Measurements from ENCODE around the gene PIGR. TPM values are rescaled to one million over a fixed set of nuclear protein-coding genes. Genes with fewer than 3 reads are reported as not detected.

PIGR gene
- total and polyA plus RNA-seq, 2 of the 4 experiments (the other 2 are of a cell fraction) = not detected

DNA sequence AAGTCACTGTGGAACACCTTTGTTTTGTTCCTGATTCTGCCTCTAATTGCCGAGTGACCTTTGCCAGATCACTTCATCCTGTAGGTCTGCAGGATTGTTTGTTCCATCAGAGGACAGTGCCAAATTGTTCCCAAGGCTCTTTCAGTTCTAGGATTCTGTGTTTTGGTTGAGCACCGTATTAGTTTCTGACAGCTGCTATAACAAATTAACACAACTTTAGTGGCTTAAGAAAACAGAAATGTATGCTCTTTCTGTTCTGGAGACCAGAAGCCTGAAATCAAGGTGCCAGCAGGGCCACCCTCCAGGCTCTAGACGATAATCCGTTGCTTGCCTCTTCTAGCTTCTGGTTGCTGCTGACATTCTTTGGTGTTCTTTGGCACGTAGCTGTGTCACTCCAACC lies 3.4 kb upstream of the PIGR start:
- Histone ChIP-seq H4K5ac (ENCODE audit: low read depth, low read length) (no peak overlapping the region), H2AFZ (replicated peaks; ENCODE audit: low read length, poor library complexity) (no peak overlapping the region), H4K8ac (ENCODE audit: low read depth in 2 of 2, low read length in 2 of 2) (no peak overlapping the region), H2BK5ac (ENCODE audit: low read depth, low read length, poor library complexity, severe bottlenecking) (no peak overlapping the region), H3K14ac (replicated peaks; ENCODE audit: low read depth, low read length) (no peak overlapping the region), H3K4me2 (ENCODE audit: low read depth, low read length) (no peak overlapping the region), H3K23ac (ENCODE audit: low read depth, low read length) (no peak overlapping the region), H2BK15ac (ENCODE audit: low read depth, low read length) (no peak overlapping the region), H3K4me3 (ENCODE audit: insufficient read depth, low read depth, low read length) (no peak overlapping the region), H3K9me3 (ENCODE audit: control insufficient read depth, insufficient read depth, low read length) (peaks cover 3% of the 10 kb centered on the region), H4K91ac (ENCODE audit: insufficient read depth, low read depth, low read length) (no peak overlapping the region), H3K56ac (ENCODE audit: extremely low read depth, insufficient read depth, low read length) (no peak overlapping the region), H4K20me1 (ENCODE audit: insufficient read depth, low read length) (no peaks in the 10 kb centered on the region), H2BK20ac (ENCODE audit: low read depth, low read length) (no peak overlapping the region), H3K9me1 (ENCODE audit: insufficient read depth, low read length) (no peaks in the 10 kb centered on the region), H2BK120ac (ENCODE audit: low read depth, low read length) (no peak overlapping the region), H3K9ac (ENCODE audit: low read depth, low read length) (no peak overlapping the region), H3K18ac (ENCODE audit: low read depth, low read length) (no peak overlapping the region), H2AK5ac (ENCODE audit: low read depth, low read length) (no peak overlapping the region), H2AK9ac (replicated peaks; ENCODE audit: low read depth, low read length, poor library complexity) (no peak overlapping the region), H3K4me1 (ENCODE audit: control insufficient read depth, insufficient read depth, low read length) (no peaks in the 10 kb centered on the region), H3K27ac (ENCODE audit: insufficient read depth, low read length) (no peak overlapping the region), H3K79me1 (ENCODE audit: low read depth in 1 of 2, low read length in 2 of 2) (no peaks in the 10 kb centered on the region), H3K4ac (ENCODE audit: low read depth, low read length) (no peak overlapping the region), H3K36me3 (ENCODE audit: control insufficient read depth, insufficient read depth, low read length) (no peaks in the 10 kb centered on the region), H3K27me3 (ENCODE audit: control insufficient read depth, insufficient read depth, low read length) (peaks cover 49% of the 10 kb centered on the region)
- BruUV-seq (replicated peaks) = no TSS peak
- intact Hi-C loops (cut with micrococcal nuclease) (no loop called here), dilution Hi-C loops (cut with HindIII; ENCODE audit: low sequenced_read_pairs, unreplicated experiment) (no loop called here), in situ Hi-C loops (cut with MboI; ENCODE audit: low sequenced_read_pairs) (no loop called here)
- no peak for TF ChIP-seq RAD21 (IDR thresholded peaks at IDR 0.05; ENCODE audit: low read length)
- no peak for TF ChIP-seq CHD1 (IDR thresholded peaks at IDR 0.05; ENCODE audit: low read depth, low read length)
- no peak for TF ChIP-seq SMC3 (IDR thresholded peaks at IDR 0.05; ENCODE audit: low read depth, low read length)
- TF ChIP-seq POLR2A (IDR thresholded peaks at IDR 0.05; ENCODE audit: low read depth, low read length) = no peak
- no peak for TF ChIP-seq RFX5 (IDR thresholded peaks at IDR 0.05; ENCODE audit: low read depth, low read length)
- TF ChIP-seq, protein P1, sequence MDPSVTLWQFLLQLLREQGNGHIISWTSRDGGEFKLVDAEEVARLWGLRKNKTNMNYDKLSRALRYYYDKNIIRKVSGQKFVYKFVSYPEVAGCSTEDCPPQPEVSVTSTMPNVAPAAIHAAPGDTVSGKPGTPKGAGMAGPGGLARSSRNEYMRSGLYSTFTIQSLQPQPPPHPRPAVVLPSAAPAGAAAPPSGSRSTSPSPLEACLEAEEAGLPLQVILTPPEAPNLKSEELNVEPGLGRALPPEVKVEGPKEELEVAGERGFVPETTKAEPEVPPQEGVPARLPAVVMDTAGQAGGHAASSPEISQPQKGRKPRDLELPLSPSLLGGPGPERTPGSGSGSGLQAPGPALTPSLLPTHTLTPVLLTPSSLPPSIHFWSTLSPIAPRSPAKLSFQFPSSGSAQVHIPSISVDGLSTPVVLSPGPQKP (IDR thresholded peaks at IDR 0.05; ENCODE audit: borderline replicate concordance, low read depth, low read length) = no peak
- no peak for TF ChIP-seq FOS (IDR thresholded peaks at IDR 0.05; ENCODE audit: low read depth, low read length)
- TF ChIP-seq NFE2L2 (IDR thresholded peaks at IDR 0.05; ENCODE audit: low read depth, low read length) = no peak
- TF ChIP-seq, protein P2, sequence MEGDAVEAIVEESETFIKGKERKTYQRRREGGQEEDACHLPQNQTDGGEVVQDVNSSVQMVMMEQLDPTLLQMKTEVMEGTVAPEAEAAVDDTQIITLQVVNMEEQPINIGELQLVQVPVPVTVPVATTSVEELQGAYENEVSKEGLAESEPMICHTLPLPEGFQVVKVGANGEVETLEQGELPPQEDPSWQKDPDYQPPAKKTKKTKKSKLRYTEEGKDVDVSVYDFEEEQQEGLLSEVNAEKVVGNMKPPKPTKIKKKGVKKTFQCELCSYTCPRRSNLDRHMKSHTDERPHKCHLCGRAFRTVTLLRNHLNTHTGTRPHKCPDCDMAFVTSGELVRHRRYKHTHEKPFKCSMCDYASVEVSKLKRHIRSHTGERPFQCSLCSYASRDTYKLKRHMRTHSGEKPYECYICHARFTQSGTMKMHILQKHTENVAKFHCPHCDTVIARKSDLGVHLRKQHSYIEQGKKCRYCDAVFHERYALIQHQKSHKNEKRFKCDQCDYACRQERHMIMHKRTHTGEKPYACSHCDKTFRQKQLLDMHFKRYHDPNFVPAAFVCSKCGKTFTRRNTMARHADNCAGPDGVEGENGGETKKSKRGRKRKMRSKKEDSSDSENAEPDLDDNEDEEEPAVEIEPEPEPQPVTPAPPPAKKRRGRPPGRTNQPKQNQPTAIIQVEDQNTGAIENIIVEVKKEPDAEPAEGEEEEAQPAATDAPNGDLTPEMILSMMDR (conservative IDR thresholded peaks at IDR 0.05; ENCODE audit: low read depth, low read length) = no peak
- TF ChIP-seq MAFK (IDR thresholded peaks at IDR 0.05; ENCODE audit: low read depth, low read length) = no peak
- no peak for TF ChIP-seq MAZ (IDR thresholded peaks at IDR 0.05; ENCODE audit: borderline replicate concordance, low read depth, low read length)
- TF ChIP-seq, protein P3, sequence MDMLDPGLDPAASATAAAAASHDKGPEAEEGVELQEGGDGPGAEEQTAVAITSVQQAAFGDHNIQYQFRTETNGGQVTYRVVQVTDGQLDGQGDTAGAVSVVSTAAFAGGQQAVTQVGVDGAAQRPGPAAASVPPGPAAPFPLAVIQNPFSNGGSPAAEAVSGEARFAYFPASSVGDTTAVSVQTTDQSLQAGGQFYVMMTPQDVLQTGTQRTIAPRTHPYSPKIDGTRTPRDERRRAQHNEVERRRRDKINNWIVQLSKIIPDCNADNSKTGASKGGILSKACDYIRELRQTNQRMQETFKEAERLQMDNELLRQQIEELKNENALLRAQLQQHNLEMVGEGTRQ (IDR thresholded peaks at IDR 0.05; ENCODE audit: low read depth, low read length) = no peak
- 80% methylated on average over 1 of the region's 5 CpGs; no CpG with 5 or more reads in 1 of the 2 experiments for WGBS, 2 experiments (ENCODE audit: extremely low coverage in 2 of 2, insufficient read length in 1 of 2)
- ChIA-PET POLR2A (ENCODE audit: unreplicated experiment) (no interaction called here), CTCF (no interaction called here)
- ATAC-seq (ENCODE audit: low read depth) (no peak), DNase-seq (no peak)

All from IMR-90 (cell line).